Heart left ventricle (tissue), 16 donors: ENCODE results near the gene MYH14. TPM values are rescaled to one million over a fixed set of nuclear protein-coding genes. Genes with fewer than 3 reads are reported as not detected.

Experiments used
- ATAC-seq, 4 donors: fragments of 200-7000 bp; cut with Tn5 transposase; one replicate each; pipeline ENCODE4 v1.9.1; 2020 to 2022; ENCODE audit warnings: moderate library complexity in 4 of 4, mild to moderate bottlenecking in 3 of 4, moderate number of reproducible peaks in 1 of 4
- DNase-seq, 5 donors: peaks; one replicate each; pipeline ENCODE4 v3.0.0-alpha.2; 2020
- H3K27ac ChIP-seq, 12 donors: fragments of 200-600 bp; sonication (generic) in 4 of 12; one replicate each; pipeline versions ENCODE4 v1.5.0 to v1.8.0; 2016 to 2022; ENCODE audit warnings: mild to moderate bottlenecking in 2 of 12
- H3K27me3 ChIP-seq, 9 donors: fragments of 200-600 bp; sonication (generic) in 2 of 9; one replicate each; pipeline versions ENCODE4 v1.5.1 to v1.8.0; 2016 to 2022; ENCODE audit warnings: mild to moderate bottlenecking in 3 of 9
- H3K36me3 ChIP-seq, 9 donors: fragments of 200-600 bp; sonication (generic) in 2 of 9; one replicate each; pipeline versions ENCODE4 v1.5.0 to v1.8.0; 2018 to 2022; ENCODE audit warnings: mild to moderate bottlenecking in 2 of 9
- H3K4me1 ChIP-seq, 12 donors: fragments of 200-600 bp; sonication (generic) in 4 of 12; one replicate each; pipeline versions ENCODE4 v1.5.0 to v1.8.0; 2016 to 2022; ENCODE audit warnings: mild to moderate bottlenecking in 3 of 12
- H3K4me3 ChIP-seq, 12 donors: fragments of 200-600 bp; sonication (generic) in 4 of 12; one replicate each; pipeline versions ENCODE4 v1.5.0 to v1.8.0; 2017 to 2022; ENCODE audit warnings: mild to moderate bottlenecking in 9 of 12, moderate library complexity in 4 of 12
- H3K9me3 ChIP-seq, 12 donors: fragments of 200-600 bp; sonication (generic) in 4 of 12; one replicate each; pipeline versions ENCODE4 v1.5.0 to v1.8.0; 2016 to 2022; ENCODE audit warnings: mild to moderate bottlenecking in 1 of 12
- CTCF ChIP-seq, 12 donors: fragments of 200-600 bp; sonication (generic) in 4 of 12; IDR thresholded peaks; one replicate each; pipeline versions ENCODE4 v1.5.0 to v1.8.0; 2018 to 2022; ENCODE audit warnings: antibody characterized with exemption in 12 of 12, mild to moderate bottlenecking in 5 of 12
- POLR2A ChIP-seq, 2 donors: fragments of 450-650 bp; IDR thresholded peaks; one replicate each; pipeline ENCODE4 v1.6.1; 2017; ENCODE audit warnings: antibody characterized with exemption in 2 of 2, mild to moderate bottlenecking in 2 of 2, moderate library complexity in 2 of 2
- WGBS, 4 donors: extraction: QIAGEN DNeasy Blood & Tissue Kit in 2 of 4; methylation state at CpG; one replicate each; pipeline versions ENCODE4 v1.1.5 to v1.1.7; 2013 to 2018; 5-methylcytosine and 5-hydroxymethylcytosine counted together
- intact Hi-C, 10 donors: fragments of 100-400 bp; cut with DNase I; formaldehyde crosslinking; loops; one replicate each; pipeline versions ENCODE4 v1.11.1 to v1.14.2; 2022
- polyA plus RNA-seq, 2 donors: library from polyadenylated mRNA; stranded (reverse); fragments of 200-250 nt; gene quantifications; one replicate each; pipeline ENCODE4 v1.2.3, GENCODE V29; 2013
- total RNA-seq, 9 donors: library from RNA; depleted of rRNA in 2 of 9; stranded (reverse); fragments of >200 nt in 2 of 9; fragmentation: NEBNext Ultra II Directional in 3 of 9; extraction: Animal tissue kit (Norgen Biotek cat#: 25700) in 3 of 9; gene quantifications; one replicate each; pipeline versions ENCODE4 v1.1.0 to v1.2.4, GENCODE V29; 2016 to 2023
- donor health status: ischemic (EF 13 %, LVEDD 7.1; RV severe dilation, severe dysfunction).
- donor health status: healthy with polysubstance abuse.
- donor health status: DM: no; HTN: yes; CAD: no.
- donor health status: DM: no; HTN: no; CAD: no.
- donor health status: ischemic (EF 25% LVEDD 6.9; RV normal size, moderate dysfunction).
- donor health status: ischemic (EF 25% LVEDD 5.7; RV mildly dilated, moderate dysfunction).
- donor health status: healthy.
- donor health status: DM: yes; HTN: yes; CAD: no.
- donor health status: ischemic (EF 35%, LVEDD 5.7; RV mildly dilated, moderate dysfunction).
- donor health status: nonischemic (EF 11% LVEDD 7.7; RV severe dilation, severe dysfunction).
- donor health status: DM: yes; HTN: yes; CAD: no.
- donor health status: PGD.
- donor health status: ischemic (EF 29% LVEDD 5.4; RV normal size, mild dysfunction).
- donor health status: nonischemic (EF 23%, LVEDD 6.1; RV moderate dilation, normal function).

MYH14 gene
- total and polyA plus RNA-seq, 11 donors, result 45.8 to 132 (median 90.5) TPM

- Histone ChIP-seq H3K27ac (no peak overlapping the region), H3K9me3 (peaks cover 0 to 40% (median 8%) of the 10 kb centered on the region in 12 donors), H3K36me3 (peaks cover 0 to 52% (median 9%) of the 10 kb centered on the region in 9 donors), H3K4me1 (no peaks in the 10 kb centered on the region), H3K4me3 (no peak overlapping the region), H3K27me3 (no peaks in the 10 kb centered on the region)
- ATAC-seq, result no peak
- TF ChIP-seq CTCF (IDR thresholded peaks at IDR 0.05) (no peak), POLR2A (IDR thresholded peaks at IDR 0.05) (no peak)
- no peak for DNase-seq
- 68 to 78% (median 74%) methylated on average over 6 of the region's 6 CpGs for WGBS, 4 donors
- intact Hi-C loops, result no loop called here
Observed at GRCh38 chr19:50290011-50290410, 86.6 kb downstream of the MYH14 start.

GRCh38 chr19:50290775-50291174 is 87.4 kb downstream of the MYH14 start:
- Histone ChIP-seq H3K27me3 (no peaks in the 10 kb centered on the region), H3K36me3 (peaks cover 0 to 51% (median 4%) of the 10 kb centered on the region in 9 donors), H3K4me1 (no peaks in the 10 kb centered on the region), H3K9me3 (peaks cover 0 to 33% (median 5%) of the 10 kb centered on the region in 12 donors), H3K4me3 (no peak overlapping the region), H3K27ac (no peak overlapping the region)
- ATAC-seq (peak in 2 of 4 donors; percentile 10 to 20), DNase-seq (no peak)
- intact Hi-C loops, result no loop called here
- TF ChIP-seq POLR2A (IDR thresholded peaks at IDR 0.05) (no peak), CTCF (IDR thresholded peaks at IDR 0.05) (no peak)
- WGBS, 4 donors, result 64 to 75% (median 66%) methylated on average over 15 of the region's 15 CpGs

GRCh38 chr19:50292216-50292827 is 88.9 kb downstream of the MYH14 start:
- no peak for ATAC-seq
- intact Hi-C loops, result no loop called here

More at GRCh38 chr19:50292216-50292827, 88.9 kb downstream of the MYH14 start:
- DNase-seq, result no peak
- TF ChIP-seq CTCF (IDR thresholded peaks at IDR 0.05) (no peak), POLR2A (IDR thresholded peaks at IDR 0.05) (no peak)
- no peak overlapping the region for H3K4me3 ChIP-seq
- H3K36me3 ChIP-seq, result peaks cover 0 to 39% (median 4%) of the 10 kb centered on the region in 9 donors
- H3K27me3 ChIP-seq, result no peaks in the 10 kb centered on the region
- H3K4me1 ChIP-seq, result no peaks in the 10 kb centered on the region
- no peak overlapping the region for H3K27ac ChIP-seq
- WGBS, 4 donors, result 66 to 78% (median 70%) methylated on average over 11 of the region's 11 CpGs
- peaks cover 0 to 17% (median 0%) of the 10 kb centered on the region in 12 donors for H3K9me3 ChIP-seq
